Lower lobe of right lung (tissue), 2 donors: ENCODE results near the gene DMBX1. TPM values are rescaled to one million over a fixed set of nuclear protein-coding genes. Genes with fewer than 3 reads are reported as not detected.

Experiments
- ATAC-seq, 2 donors: fragments of 200-7000 bp; cut with Tn5 transposase; one replicate each; pipeline ENCODE4 v1.9.1; 2020 to 2022; ENCODE audit warnings: mild to moderate bottlenecking in 2 of 2, moderate library complexity in 2 of 2
- DNase-seq: peaks from one replicate; pipeline ENCODE4 v3.0.0-alpha.2; 2020
- H3K27ac ChIP-seq: fragments of 200-600 bp; one replicate; pipeline ENCODE4 v1.8.0; 2022
- H3K27me3 ChIP-seq: fragments of 200-600 bp; one replicate; pipeline ENCODE4 v1.8.0; 2022; ENCODE audit warnings: low read depth
- H3K36me3 ChIP-seq: fragments of 200-600 bp; one replicate; pipeline ENCODE4 v1.8.0; 2022; ENCODE audit warnings: mild to moderate bottlenecking
- H3K4me1 ChIP-seq: fragments of 200-600 bp; one replicate; pipeline ENCODE4 v1.8.0; 2022
- H3K4me3 ChIP-seq: fragments of 200-600 bp; one replicate; pipeline ENCODE4 v1.8.0; 2022; ENCODE audit warnings: mild to moderate bottlenecking
- H3K9me3 ChIP-seq: fragments of 200-600 bp; one replicate; pipeline ENCODE4 v1.8.0; 2022
- intact Hi-C: fragments of 100-400 bp; cut with DNase I; formaldehyde crosslinking; loops from one replicate; pipeline ENCODE4 v1.11.0; 2022
- total RNA-seq: library from RNA; stranded (reverse); fragmentation: NEBNext Ultra II Directional; extraction: Animal tissue kit (Norgen Biotek cat#: 25700); gene quantifications from one replicate; pipeline ENCODE4 v1.2.1, GENCODE V29; 2021
- TF ChIP-seq, protein P1 (sequence below): fragments of 200-600 bp; IDR thresholded peaks from one replicate; pipeline ENCODE4 v1.8.0; 2022; ENCODE audit warnings: antibody characterized with exemption, mild to moderate bottlenecking
- donor health status: DM: no; HTN: yes; CAD: no; lungs with severe emphysema.

The DMBX1 gene
- total RNA-seq, 1 donor from 2014 or later = not detected

DNA sequence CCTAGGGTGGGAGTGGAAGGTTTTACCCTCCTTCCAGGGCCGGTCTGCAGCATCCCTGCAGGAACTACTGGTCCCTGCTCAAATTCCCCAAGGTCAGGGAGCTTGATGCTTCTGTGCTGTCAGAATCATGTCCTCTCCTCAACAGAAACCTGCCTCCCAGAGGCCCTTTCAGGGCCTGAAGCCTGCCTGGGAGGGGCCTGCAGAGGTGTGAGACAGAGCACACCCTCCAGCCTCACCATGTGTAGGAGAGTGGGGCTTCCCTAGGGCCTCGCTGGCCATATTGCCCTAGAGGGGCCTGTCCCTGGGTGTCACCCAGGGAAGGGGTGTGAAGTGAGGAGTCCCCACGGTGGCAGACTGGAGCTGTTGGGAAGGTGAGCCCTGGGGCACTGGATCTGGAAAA lies 40.7 kb downstream of the DMBX1 start:
- intact Hi-C loops = no loop called here
- Histone ChIP-seq H3K4me1 (peaks cover 4% of the 10 kb centered on the region), H3K27me3 (peaks cover 68% of the 10 kb centered on the region), H3K36me3 (no peaks in the 10 kb centered on the region), H3K27ac (no peak overlapping the region), H3K4me3 (no peak overlapping the region), H3K9me3 (no peaks in the 10 kb centered on the region)
- TF ChIP-seq, protein P1, sequence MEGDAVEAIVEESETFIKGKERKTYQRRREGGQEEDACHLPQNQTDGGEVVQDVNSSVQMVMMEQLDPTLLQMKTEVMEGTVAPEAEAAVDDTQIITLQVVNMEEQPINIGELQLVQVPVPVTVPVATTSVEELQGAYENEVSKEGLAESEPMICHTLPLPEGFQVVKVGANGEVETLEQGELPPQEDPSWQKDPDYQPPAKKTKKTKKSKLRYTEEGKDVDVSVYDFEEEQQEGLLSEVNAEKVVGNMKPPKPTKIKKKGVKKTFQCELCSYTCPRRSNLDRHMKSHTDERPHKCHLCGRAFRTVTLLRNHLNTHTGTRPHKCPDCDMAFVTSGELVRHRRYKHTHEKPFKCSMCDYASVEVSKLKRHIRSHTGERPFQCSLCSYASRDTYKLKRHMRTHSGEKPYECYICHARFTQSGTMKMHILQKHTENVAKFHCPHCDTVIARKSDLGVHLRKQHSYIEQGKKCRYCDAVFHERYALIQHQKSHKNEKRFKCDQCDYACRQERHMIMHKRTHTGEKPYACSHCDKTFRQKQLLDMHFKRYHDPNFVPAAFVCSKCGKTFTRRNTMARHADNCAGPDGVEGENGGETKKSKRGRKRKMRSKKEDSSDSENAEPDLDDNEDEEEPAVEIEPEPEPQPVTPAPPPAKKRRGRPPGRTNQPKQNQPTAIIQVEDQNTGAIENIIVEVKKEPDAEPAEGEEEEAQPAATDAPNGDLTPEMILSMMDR = no peak
- DNase-seq = no peak
- no peak for ATAC-seq

GRCh38 chr1:46530791-46531409 lies 41.3 kb downstream of the DMBX1 start:
- no peaks in the 10 kb centered on the region for H3K36me3 ChIP-seq
- intact Hi-C loops = no loop called here
- H3K4me1 ChIP-seq = peaks cover 4% of the 10 kb centered on the region
- peaks cover 65% of the 10 kb centered on the region for H3K27me3 ChIP-seq
- no peaks in the 10 kb centered on the region for H3K9me3 ChIP-seq
- ATAC-seq (no peak), DNase-seq (no peak)
- no peak overlapping the region for H3K27ac ChIP-seq
- no peak overlapping the region for H3K4me3 ChIP-seq
- TF ChIP-seq, protein P1 = no peak

- Histone ChIP-seq H3K4me3 (no peak overlapping the region), H3K36me3 (no peaks in the 10 kb centered on the region), H3K27me3 (peaks cover 53% of the 10 kb centered on the region), H3K4me1 (peaks cover 4% of the 10 kb centered on the region), H3K9me3 (no peaks in the 10 kb centered on the region), H3K27ac (no peak overlapping the region)
- no peak for DNase-seq
- TF ChIP-seq, protein P1 = no peak
- no peak for ATAC-seq
- intact Hi-C loops = no loop called here
Observed at GRCh38 chr1:46532095-46532494, 42.5 kb downstream of the DMBX1 start.

DNA sequence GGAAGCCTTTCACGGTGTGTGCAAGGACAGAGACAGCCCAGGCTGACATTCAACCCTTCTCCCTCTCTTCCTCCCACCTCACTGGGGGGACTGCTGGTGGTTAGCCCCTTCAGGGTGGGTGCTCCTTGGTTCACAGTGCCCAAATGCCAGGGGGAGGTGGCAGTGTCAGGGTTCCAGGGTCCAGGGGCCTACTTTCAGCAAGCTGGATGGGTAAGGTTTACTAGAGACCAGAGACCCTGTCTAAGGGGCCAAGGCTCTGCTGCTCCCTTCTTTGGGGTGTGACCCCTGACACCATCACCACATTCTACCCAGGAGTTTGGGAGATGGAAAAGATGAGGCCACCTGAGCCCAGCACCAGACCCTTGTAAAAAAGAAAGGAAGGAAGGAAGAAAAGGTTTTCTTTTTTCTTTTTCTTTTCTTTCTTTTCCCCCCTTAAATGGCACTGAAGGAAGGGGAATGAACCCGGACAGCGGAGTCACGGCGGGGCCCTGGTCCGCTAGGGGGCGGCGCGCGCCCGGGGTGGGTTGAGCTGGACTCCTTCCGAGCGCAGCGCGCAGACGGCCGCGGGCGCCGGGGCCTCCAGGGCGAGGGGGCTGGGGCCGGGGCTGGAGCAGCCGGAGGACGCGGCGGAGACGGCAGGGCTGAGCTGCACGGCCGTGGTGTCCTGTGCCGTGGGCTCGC lies 43.0 kb downstream of the DMBX1 start:
- Histone ChIP-seq H3K9me3 (no peaks in the 10 kb centered on the region), H3K27ac (no peak overlapping the region), H3K36me3 (no peaks in the 10 kb centered on the region), H3K27me3 (peaks cover 50% of the 10 kb centered on the region), H3K4me3 (peak overlapping the region; percentile 46), H3K4me1 (peaks cover 4% of the 10 kb centered on the region)
- TF ChIP-seq, protein P1 = peak; percentile 53
- DNase-seq (peak; percentile 80), ATAC-seq (peak; percentile 77 to 82)
- intact Hi-C loops = no loop called here

DNA sequence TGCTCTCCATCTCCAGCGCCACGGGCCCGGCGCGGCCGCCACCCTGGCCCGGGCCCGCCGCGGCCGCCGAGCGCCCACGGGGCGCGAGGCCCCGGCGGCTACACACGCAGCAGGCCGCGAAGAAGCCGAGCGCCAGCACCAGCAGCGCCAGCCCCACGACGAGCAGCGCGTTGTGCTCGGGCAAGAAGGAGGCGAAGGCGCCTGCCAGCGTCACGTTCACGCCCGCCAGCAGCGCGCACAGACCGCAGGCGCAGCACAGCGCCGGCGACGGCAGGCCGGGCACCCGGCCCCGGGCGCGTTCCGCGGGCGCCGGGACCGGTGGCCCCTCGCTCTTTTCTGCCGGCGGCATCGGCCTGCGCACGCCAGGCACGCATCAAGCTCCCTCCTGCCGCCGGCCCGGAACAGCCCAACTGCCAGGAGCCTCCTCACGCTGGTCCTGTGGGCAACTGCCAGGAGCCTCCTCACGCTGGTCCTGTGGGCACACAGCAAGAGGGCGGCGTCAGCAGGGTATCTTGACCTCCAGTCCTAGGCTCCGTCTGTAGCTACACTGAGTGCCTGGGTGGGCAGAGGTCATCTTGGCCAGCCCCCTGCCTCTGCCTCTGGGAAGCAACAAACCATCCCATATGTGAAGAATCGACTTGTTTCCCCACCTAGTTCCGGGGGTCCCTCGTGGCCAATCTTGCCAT lies 43.7 kb downstream of the DMBX1 start:
- ATAC-seq (peak; percentile 47 to 59), DNase-seq (peak; percentile 60)
- Histone ChIP-seq H3K27me3 (peaks cover 54% of the 10 kb centered on the region), H3K9me3 (no peaks in the 10 kb centered on the region), H3K4me1 (peaks cover 4% of the 10 kb centered on the region), H3K27ac (peak overlapping the region; percentile 41), H3K4me3 (peak overlapping the region; percentile 46), H3K36me3 (no peaks in the 10 kb centered on the region)
- intact Hi-C loops = no loop called here
- TF ChIP-seq, protein P1 = no peak
